Endothelial cell of umbilical vein (primary cell): ENCODE measurements around the gene ATCAY. TPM values are rescaled to one million over a fixed set of nuclear protein-coding genes. Genes with fewer than 3 reads are reported as not detected.
"Not testable (repeated sequence)": the region's sequence is repeated elsewhere in the genome, so short reads cannot be mapped to it uniquely, and the experiment has no call there.

ENCODE experiments used
- BruUV-seq: library from RNA; stranded (reverse); fragments of 400-500 nt; replicated peaks from 2 replicates; lab custom pipeline; 2021; lab: Mats Ljungman, UMichigan
- CTCF ChIA-PET: fragments of 300-600, 350-600 bp; sonication (Branson Sonifier 250); formaldehyde crosslinking; loops from one replicate; lab custom pipeline; 2021; ENCODE audit warnings: antibody characterized with exemption, inconsistent platforms; lab: Charles Lee
- POLR2A ChIA-PET: fragments of 300-600, 350-600 bp; sonication (Branson Sonifier 250); formaldehyde crosslinking; loops from one replicate; lab custom pipeline; 2021; ENCODE audit warnings: antibody characterized with exemption, inconsistent platforms; lab: Charles Lee
- DNase-seq: peaks from one replicate; pipeline ENCODE4 v3.0.0-alpha.2; 2011; ENCODE audit warnings: low read depth, low spot score
- FAIRE-seq: peaks from 2 replicates; lab custom pipeline; 2011; peaks lifted over from hg19 to GRCh38; lab: Jason Lieb, UNC
- H2AFZ ChIP-seq: 2 replicates; pipeline ENCODE4 v1.6.0; 2012; ENCODE audit warnings: low read depth, low read length, control low read depth, inconsistent platforms
- H3K27ac ChIP-seq: 2 replicates; pipeline ENCODE4 v1.5.1; 2011; ENCODE audit warnings: low read depth, mild to moderate bottlenecking, control low read depth, low read length, moderate library complexity; ENCODE audit not compliant: insufficient read depth
- H3K27me3 ChIP-seq, 2 experiments: 2 replicates each; pipeline versions ENCODE4 v1.6.0 to v1.6.1; 2011; ENCODE audit warnings: low read length in 2 of 2, mixed read lengths in 1 of 2; ENCODE audit not compliant: control insufficient read depth in 2 of 2, insufficient read depth in 2 of 2
- H3K36me3 ChIP-seq, 2 experiments: 2 replicates in 1 of 2; 3 replicates in 1 of 2; pipeline ENCODE4 v1.5.1; 2011; ENCODE audit warnings: low read length in 2 of 2, mild to moderate bottlenecking in 1 of 2, moderate library complexity in 1 of 2; ENCODE audit not compliant: control insufficient read depth in 2 of 2, insufficient read depth in 2 of 2; ENCODE audit errors: extremely low read depth in 1 of 2
- H3K4me1 ChIP-seq: 3 replicates; pipeline ENCODE4 v1.5.1; 2011; ENCODE audit warnings: mild to moderate bottlenecking, low read length; ENCODE audit not compliant: control insufficient read depth, insufficient read depth; ENCODE audit errors: extremely low read depth
- H3K4me2 ChIP-seq: 2 replicates; pipeline ENCODE4 v1.6.1; 2011; ENCODE audit warnings: low read length, control low read depth, mixed read lengths; ENCODE audit not compliant: insufficient read depth
- H3K4me3 ChIP-seq, 3 experiments: fragments of 200-600 bp in 1 of 3; sonication (generic), shearing (Covaris generic) in 1 of 3; replicated peaks in 1 of 3; 2 replicates each; pipeline ENCODE4 v1.5.1; 2011 to 2016; ENCODE audit warnings: control low read depth in 3 of 3, low read length in 3 of 3, mild to moderate bottlenecking in 2 of 3, inconsistent platforms in 1 of 3, low read depth in 1 of 3, moderate library complexity in 1 of 3; ENCODE audit not compliant: insufficient read depth in 1 of 3
- H3K79me2 ChIP-seq: 2 replicates; pipeline ENCODE4 v1.6.0; 2012; ENCODE audit warnings: low read length, inconsistent platforms; ENCODE audit not compliant: control insufficient read depth, insufficient read depth
- H3K9ac ChIP-seq: replicated peaks from 2 replicates; pipeline ENCODE3; 2011; ENCODE audit warnings: low read length, control low read depth; ENCODE audit not compliant: insufficient read depth; ENCODE audit errors: extremely low read depth
- H3K9me1 ChIP-seq: replicated peaks from 3 replicates; pipeline ENCODE4 v1.6.0; 2011; ENCODE audit warnings: mild to moderate bottlenecking, low read length; ENCODE audit not compliant: control insufficient read depth, insufficient read depth; ENCODE audit errors: extremely low read depth
- H3K9me3 ChIP-seq: replicated peaks from 2 replicates; pipeline ENCODE4 v1.5.1; 2012; ENCODE audit warnings: low read length, inconsistent platforms; ENCODE audit not compliant: control insufficient read depth, insufficient read depth
- H4K20me1 ChIP-seq: replicated peaks from 2 replicates; pipeline ENCODE3; 2011; ENCODE audit warnings: mild to moderate bottlenecking, low read length; ENCODE audit not compliant: control insufficient read depth, insufficient read depth; ENCODE audit errors: extremely low read depth
- GATA2 ChIP-seq: IDR thresholded peaks from 2 replicates; pipeline ENCODE4 v1.7.0; 2011; ENCODE audit warnings: low read depth, mild to moderate bottlenecking, moderate library complexity, mixed read lengths, low read length; ENCODE audit not compliant: insufficient read length, insufficient read depth
- dilution Hi-C: fragments of 300-500 bp; cut with MboI; formaldehyde crosslinking; loops from one replicate; pipeline ENCODE4 v1.15.0; 2019; ENCODE audit warnings: low sequenced_read_pairs; ENCODE audit not compliant: extremely low pct_ligation_motif_present
- intact Hi-C: fragments of 100-400 bp; cut with micrococcal nuclease; formaldehyde crosslinking; loops from one replicate; pipeline ENCODE4 v1.10.0; 2022
- polyA plus RNA-seq, 4 experiments: library from polyadenylated mRNA; depleted of rRNA in 3 of 4; stranded (reverse) in 3 of 4; unstranded in 1 of 4; fragments of >200 nt; gene quantifications; 2 replicates each; pipeline versions ENCODE4 v1.2.1 to v1.2.3, GENCODE V29; 2011 to 2012; ENCODE audit warnings: missing spikeins in 1 of 4
- total RNA-seq: library from RNA; stranded (reverse); gene quantifications from 2 replicates; pipeline ENCODE4 v1.2.3, GENCODE V29; 2021

ATCAY gene
- total and polyA plus RNA-seq, 2 donors (not counting 3 experiments of a cell fraction or from before 2014, with no cell fraction given) = 0.03 TPM; not detected in 1

DNA sequence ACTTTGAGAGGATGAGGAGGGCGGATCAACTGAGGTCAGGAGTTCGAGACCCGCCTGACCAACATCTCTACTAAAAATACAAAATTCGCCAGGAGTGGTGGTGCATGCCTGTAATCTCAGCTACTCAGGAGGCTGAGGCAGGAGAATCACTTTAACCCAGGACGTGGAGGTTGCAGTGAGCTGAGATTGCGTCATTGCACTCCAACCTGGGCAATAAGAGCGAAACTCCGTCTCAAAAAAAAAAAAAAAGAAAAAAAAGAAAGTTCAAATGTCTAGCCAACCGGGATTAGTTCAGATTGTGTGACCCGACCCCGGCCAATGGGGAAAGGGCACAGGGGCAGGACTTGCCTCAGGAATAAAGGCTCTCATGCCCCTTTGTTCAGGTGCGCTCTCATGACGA lies 5.8 kb upstream of the ATCAY start:
- POLR2A ChIA-PET = not testable (repeated sequence)

DNA sequence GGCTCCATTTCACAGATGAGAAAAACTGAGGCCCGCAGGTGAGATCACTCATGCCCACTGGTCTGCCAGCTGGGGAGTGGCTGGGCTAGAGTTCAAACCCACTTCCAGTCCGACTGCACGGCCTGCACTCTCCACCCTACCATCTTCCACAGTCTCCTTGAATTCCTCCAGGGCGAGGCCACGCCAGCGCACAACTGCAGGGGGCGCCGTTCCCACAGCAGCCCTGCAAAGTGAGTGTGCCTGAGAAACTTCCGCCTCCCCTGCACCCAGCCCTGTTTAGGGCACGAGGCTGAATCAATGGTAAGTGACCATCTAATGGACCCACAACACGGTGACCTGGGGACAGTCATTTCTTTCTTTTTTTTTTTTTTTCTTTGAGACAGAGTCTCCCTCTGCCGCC lies 829 bp upstream of the ATCAY start:
- peaks cover 17% of the 10 kb centered on the region in 2 experiments for H3K27me3 ChIP-seq
- intact Hi-C loops (no loop called here), dilution Hi-C loops (no loop called here)
- ChIA-PET CTCF (no interaction called here), POLR2A (no interaction called here)
- H3K9ac ChIP-seq = no peak overlapping the region
- H4K20me1 ChIP-seq = no peaks in the 10 kb centered on the region
- no peaks in the 10 kb centered on the region for H3K36me3 ChIP-seq
- H3K4me1 ChIP-seq = no peaks in the 10 kb centered on the region
- no peaks in the 10 kb centered on the region for H3K9me3 ChIP-seq
- no peak for DNase-seq
- no peak overlapping the region for H2AFZ ChIP-seq
- TF ChIP-seq GATA2 = no peak
- BruUV-seq = no TSS peak
- FAIRE-seq = no peak
- no peaks in the 10 kb centered on the region for H3K79me2 ChIP-seq
- no peak overlapping the region for H3K4me2 ChIP-seq
- no peak overlapping the region for H3K4me3 ChIP-seq
- H3K9me1 ChIP-seq = no peaks in the 10 kb centered on the region
- H3K27ac ChIP-seq = no peak overlapping the region

More for the DNA sequence above, 5.8 kb upstream of the ATCAY start:
- H3K9ac ChIP-seq, BruUV-seq, H3K4me1 ChIP-seq, H3K4me3 ChIP-seq, H2AFZ ChIP-seq, H3K4me2 ChIP-seq, H3K27ac ChIP-seq, DNase-seq, intact Hi-C loops, H3K9me1 ChIP-seq, H3K79me2 ChIP-seq, H3K9me3 ChIP-seq, H3K27me3 ChIP-seq, H3K36me3 ChIP-seq, dilution Hi-C loops, H4K20me1 ChIP-seq: not testable (repeated sequence)
- FAIRE-seq = peak; percentile 69
- CTCF ChIA-PET = interaction anchor here (0.7 kb wide), 1 partner anchor 121 kb away, joined by 3 read pairs; no protein-coding TSS in a partner anchor
